Activated naive CD8-positive, alpha-beta T cell (primary cell): Measurements from ENCODE around the gene CLDN16.

Experiments
- H3K27ac Mint-ChIP-seq: one replicate; pipeline ENCODE4 v1.8.0; 2021; ENCODE audit warnings: mixed read lengths
- H3K27me3 Mint-ChIP-seq: one replicate; pipeline ENCODE4 v1.8.0; 2021; ENCODE audit warnings: mixed read lengths
- H3K36me3 Mint-ChIP-seq: one replicate; pipeline ENCODE4 v1.8.0; 2021; ENCODE audit warnings: mixed read lengths
- H3K4me1 Mint-ChIP-seq: one replicate; pipeline ENCODE4 v1.8.0; 2021; ENCODE audit warnings: low read depth, mixed read lengths
- H3K4me3 Mint-ChIP-seq: one replicate; pipeline ENCODE4 v1.8.0; 2021; ENCODE audit warnings: mild to moderate bottlenecking, mixed read lengths
- H3K9me3 Mint-ChIP-seq: one replicate; pipeline ENCODE4 v1.8.0; 2021; ENCODE audit warnings: low read depth, mixed read lengths

Gene CLDN16

DNA sequence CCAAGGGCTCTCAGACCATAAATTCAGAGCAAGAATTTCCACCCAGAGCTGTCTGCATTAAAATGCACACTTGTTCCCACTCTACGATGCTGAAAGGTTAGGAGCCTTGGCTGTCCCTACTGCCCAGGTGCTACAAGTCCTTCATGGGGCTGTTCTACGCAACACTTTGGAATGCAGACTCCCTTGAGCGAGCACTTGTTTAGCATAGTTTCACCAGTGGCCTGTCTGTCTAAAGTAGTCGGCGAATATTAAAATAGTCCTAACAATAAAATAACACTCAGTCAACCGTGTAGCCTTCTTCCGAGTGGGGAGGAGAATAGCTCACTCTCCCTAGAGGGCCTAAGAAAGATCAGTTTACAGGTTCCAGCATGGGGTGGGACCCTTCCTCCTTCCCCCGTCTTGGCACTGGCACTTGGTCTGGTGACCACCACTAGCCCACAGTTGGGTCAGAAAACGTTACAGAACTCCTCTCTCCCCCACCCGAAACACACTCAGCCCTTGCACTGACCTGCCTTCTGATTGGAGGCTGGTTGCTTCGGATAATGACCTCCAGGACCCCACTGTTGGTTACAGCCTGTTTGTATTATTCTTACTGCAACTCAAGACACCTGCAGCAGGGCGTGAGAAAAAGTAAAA is at the start of gene CLDN16:
Gene CLDN16 (plus strand): TSS at position 586 of the 636 bp plus-strand sequence. CDS start 167 bp downstream, outside the sequence.
- Mint-ChIP-seq H3K27me3 (peaks cover 2% of the 10 kb centered on the region), H3K4me1 (no peaks in the 10 kb centered on the region), H3K27ac (no peak within 1 kb of the TSS), H3K9me3 (no peaks in the 10 kb centered on the region), H3K4me3 (no peak within 1 kb of the TSS), H3K36me3 (no peaks in the 10 kb centered on the region)

DNA sequence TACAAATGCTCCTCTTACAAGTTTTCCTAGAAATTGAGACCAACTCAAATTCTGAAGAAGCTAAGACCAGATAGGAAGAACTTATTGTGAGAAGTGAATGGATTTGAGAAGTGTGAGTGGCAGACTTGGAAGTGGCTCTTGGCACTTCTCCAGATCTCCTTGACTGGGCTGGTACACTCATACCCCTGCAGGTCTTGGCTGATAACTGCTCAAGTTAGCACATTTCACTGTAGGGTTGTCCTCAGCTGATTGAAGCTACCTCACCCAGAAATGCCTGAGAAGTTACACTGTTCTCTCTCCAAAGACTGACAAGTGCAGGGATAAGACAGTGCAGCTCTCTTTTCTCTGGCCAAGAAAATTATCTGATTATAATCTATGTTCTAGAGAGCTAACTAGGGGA is 49.2 kb upstream of the CLDN16 start:
- Mint-ChIP-seq H3K4me3 (no peak overlapping the region), H3K27me3 (peaks cover 5% of the 10 kb centered on the region), H3K4me1 (no peaks in the 10 kb centered on the region), H3K9me3 (no peaks in the 10 kb centered on the region), H3K36me3 (no peaks in the 10 kb centered on the region), H3K27ac (no peak overlapping the region)

- H3K27ac Mint-ChIP-seq, result no peak overlapping the region
- no peaks in the 10 kb centered on the region for H3K9me3 Mint-ChIP-seq
- no peaks in the 10 kb centered on the region for H3K4me1 Mint-ChIP-seq
- no peaks in the 10 kb centered on the region for H3K36me3 Mint-ChIP-seq
- no peak overlapping the region for H3K4me3 Mint-ChIP-seq
- peaks cover 3% of the 10 kb centered on the region for H3K27me3 Mint-ChIP-seq
These were observed 48.8 kb upstream of the CLDN16 start for GRCh38 chr3:190339130-190339529.

DNA sequence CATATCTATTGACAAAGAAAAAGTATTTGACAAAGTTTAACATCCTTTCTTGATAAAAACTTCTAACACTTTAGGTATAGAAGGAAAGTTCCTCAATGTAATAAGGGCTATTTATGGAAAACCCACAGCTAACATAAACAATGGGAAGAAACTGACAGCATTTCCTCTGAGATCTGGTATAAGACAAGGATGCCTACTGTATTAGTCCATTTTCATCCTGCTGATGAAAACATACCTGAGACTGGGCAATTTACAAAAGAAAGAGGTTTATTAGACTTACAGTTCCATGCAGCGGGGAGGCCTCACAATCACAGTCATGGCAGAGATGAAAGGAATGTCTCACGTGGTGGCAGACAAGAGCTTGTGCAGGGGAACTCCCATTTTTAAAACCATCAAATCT is 47.9 kb upstream of the CLDN16 start:
- H3K9me3 Mint-ChIP-seq, result no peaks in the 10 kb centered on the region
- peaks cover 3% of the 10 kb centered on the region for H3K27me3 Mint-ChIP-seq
- no peaks in the 10 kb centered on the region for H3K36me3 Mint-ChIP-seq
- H3K4me1 Mint-ChIP-seq, result no peaks in the 10 kb centered on the region
- H3K4me3 Mint-ChIP-seq, result no peak overlapping the region
- no peak overlapping the region for H3K27ac Mint-ChIP-seq

- no peaks in the 10 kb centered on the region for H3K4me1 Mint-ChIP-seq
- H3K27ac Mint-ChIP-seq, result no peak overlapping the region
- H3K4me3 Mint-ChIP-seq, result no peak overlapping the region
- peaks cover 11% of the 10 kb centered on the region for H3K27me3 Mint-ChIP-seq
- no peaks in the 10 kb centered on the region for H3K9me3 Mint-ChIP-seq
- no peaks in the 10 kb centered on the region for H3K36me3 Mint-ChIP-seq
These were observed 42.7 kb upstream of the CLDN16 start for GRCh38 chr3:190345027-190345821.

DNA sequence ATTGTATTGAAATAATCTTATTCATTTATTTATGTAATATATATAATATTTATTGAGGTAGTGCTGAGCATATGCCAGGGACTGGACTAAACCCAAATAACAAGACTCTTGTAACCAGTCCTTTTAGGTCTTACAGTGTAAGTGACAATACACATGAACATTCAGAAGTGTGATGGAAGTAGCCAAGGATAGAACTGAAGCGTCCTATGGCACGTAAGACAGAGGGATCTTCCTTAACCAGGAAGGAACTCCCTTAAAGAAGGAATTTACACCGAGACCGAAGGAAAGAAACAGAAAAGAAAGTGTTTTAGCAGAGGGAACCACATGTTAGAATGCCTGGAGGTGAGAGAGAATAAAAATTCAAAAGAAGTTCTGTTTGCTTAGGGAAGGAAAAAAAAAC is 42.1 kb upstream of the CLDN16 start:
- Mint-ChIP-seq H3K36me3 (no peaks in the 10 kb centered on the region), H3K4me1 (no peaks in the 10 kb centered on the region), H3K27me3 (peaks cover 11% of the 10 kb centered on the region), H3K4me3 (no peak overlapping the region), H3K9me3 (no peaks in the 10 kb centered on the region), H3K27ac (no peak overlapping the region)

DNA sequence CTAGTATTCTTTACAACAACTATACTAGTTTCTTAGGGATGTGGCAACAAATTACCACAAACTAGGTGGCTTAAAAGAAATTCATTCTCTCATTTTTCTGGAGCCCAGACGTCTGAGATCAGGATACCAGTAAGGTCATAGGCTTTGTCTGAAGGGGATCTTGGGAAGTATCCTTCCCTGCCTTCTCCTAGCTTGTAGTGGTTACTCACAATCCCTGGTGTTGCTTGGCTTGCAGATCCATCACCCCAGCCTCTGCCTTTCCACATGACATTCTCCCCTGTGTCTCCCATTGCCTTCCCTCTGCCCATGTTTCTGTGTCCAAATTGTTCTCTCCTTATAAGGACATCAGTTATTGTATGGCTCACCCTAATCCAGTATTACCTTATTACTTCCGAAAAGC is 41.4 kb upstream of the CLDN16 start:
- H3K27ac Mint-ChIP-seq, result no peak overlapping the region
- no peaks in the 10 kb centered on the region for H3K36me3 Mint-ChIP-seq
- H3K9me3 Mint-ChIP-seq, result no peaks in the 10 kb centered on the region
- no peaks in the 10 kb centered on the region for H3K4me1 Mint-ChIP-seq
- H3K27me3 Mint-ChIP-seq, result peaks cover 11% of the 10 kb centered on the region
- no peak overlapping the region for H3K4me3 Mint-ChIP-seq

GRCh38 chr3:190352861-190353457 is 35.0 kb upstream of the CLDN16 start:
- H3K4me1 Mint-ChIP-seq, result no peaks in the 10 kb centered on the region
- no peaks in the 10 kb centered on the region for H3K9me3 Mint-ChIP-seq
- H3K27ac Mint-ChIP-seq, result no peak overlapping the region
- H3K27me3 Mint-ChIP-seq, result peaks cover 10% of the 10 kb centered on the region
- no peak overlapping the region for H3K4me3 Mint-ChIP-seq
- H3K36me3 Mint-ChIP-seq, result no peaks in the 10 kb centered on the region

DNA sequence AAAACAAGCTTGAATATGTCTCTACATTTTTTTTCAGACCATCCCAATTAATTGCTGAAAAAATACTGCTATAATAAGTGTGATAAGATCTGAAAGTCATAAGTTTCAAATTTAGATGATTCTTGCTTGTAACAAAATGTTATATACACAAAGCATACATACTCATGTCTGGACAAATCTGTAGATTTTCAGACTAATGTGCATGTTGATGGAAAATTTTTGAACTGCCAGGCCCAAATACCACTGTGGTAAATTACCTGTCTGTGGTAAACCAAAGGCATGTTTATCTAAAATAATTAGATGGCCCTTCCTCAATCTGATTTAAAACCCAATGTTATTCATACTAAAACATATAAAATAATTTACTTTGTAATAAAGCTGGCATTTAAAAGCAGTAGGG is 31.7 kb upstream of the CLDN16 start:
- H3K4me3 Mint-ChIP-seq, result no peak overlapping the region
- H3K36me3 Mint-ChIP-seq, result no peaks in the 10 kb centered on the region
- no peaks in the 10 kb centered on the region for H3K4me1 Mint-ChIP-seq

DNA sequence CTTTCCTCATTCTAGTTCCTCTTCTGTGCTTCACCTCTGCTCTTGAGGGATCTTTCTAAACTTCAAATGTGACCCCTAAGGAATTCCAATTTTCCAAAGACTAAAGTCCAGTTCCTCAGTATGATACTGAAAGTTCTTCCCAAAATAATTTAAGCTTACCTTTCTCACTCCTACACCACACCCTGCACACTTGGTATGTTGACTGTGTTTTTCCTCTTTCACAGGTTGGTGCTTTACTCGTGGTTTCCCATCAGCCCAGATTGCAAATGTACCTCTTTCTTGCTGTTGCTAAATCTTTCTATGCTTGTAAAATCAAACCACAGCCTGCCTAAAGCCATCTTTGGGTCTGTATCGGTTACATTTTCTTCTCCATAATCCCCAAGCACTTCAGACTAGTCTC is 30.5 kb upstream of the CLDN16 start:
- Mint-ChIP-seq H3K27me3 (peaks cover 10% of the 10 kb centered on the region), H3K4me1 (no peaks in the 10 kb centered on the region), H3K4me3 (no peak overlapping the region), H3K9me3 (no peaks in the 10 kb centered on the region), H3K36me3 (no peaks in the 10 kb centered on the region), H3K27ac (no peak overlapping the region)

More for the DNA sequence above, 31.7 kb upstream of the CLDN16 start:
- Mint-ChIP-seq H3K27ac (no peak overlapping the region), H3K27me3 (peaks cover 11% of the 10 kb centered on the region), H3K9me3 (no peaks in the 10 kb centered on the region)

DNA sequence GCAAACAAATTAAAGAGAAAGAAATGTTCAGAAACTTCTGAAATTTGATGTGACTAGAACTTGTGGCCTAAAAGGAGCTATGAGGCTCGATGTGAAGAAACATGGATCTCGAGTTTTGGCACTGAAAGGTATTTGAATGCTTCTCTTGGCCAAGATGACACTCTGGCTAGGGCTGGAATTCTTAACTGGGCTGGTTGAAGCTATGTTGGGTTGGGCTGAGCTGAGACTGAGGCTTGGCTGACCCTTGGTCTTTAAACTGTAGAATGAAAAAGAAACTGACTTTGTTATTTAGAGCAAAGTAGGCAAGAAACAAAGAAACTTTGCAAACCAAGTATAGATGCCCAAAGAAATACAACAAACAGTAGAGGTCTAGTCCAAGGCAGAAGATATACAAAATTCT is 28.1 kb upstream of the CLDN16 start:
- Mint-ChIP-seq H3K4me1 (no peaks in the 10 kb centered on the region), H3K9me3 (no peaks in the 10 kb centered on the region), H3K36me3 (no peaks in the 10 kb centered on the region), H3K27me3 (peaks cover 6% of the 10 kb centered on the region), H3K27ac (no peak overlapping the region), H3K4me3 (no peak overlapping the region)

- Mint-ChIP-seq H3K27me3 (peaks cover 6% of the 10 kb centered on the region), H3K9me3 (no peaks in the 10 kb centered on the region), H3K36me3 (no peaks in the 10 kb centered on the region), H3K27ac (no peak overlapping the region), H3K4me1 (no peaks in the 10 kb centered on the region), H3K4me3 (no peak overlapping the region)
These were observed 27.7 kb upstream of the CLDN16 start for GRCh38 chr3:190360228-190360627.

- no peak overlapping the region for H3K27ac Mint-ChIP-seq
- H3K4me1 Mint-ChIP-seq, result no peaks in the 10 kb centered on the region
- peaks cover 6% of the 10 kb centered on the region for H3K27me3 Mint-ChIP-seq
These were observed 26.2 kb upstream of the CLDN16 start for GRCh38 chr3:190361791-190362190.

GRCh38 chr3:190362258-190362657 is 25.7 kb upstream of the CLDN16 start:
- no peak overlapping the region for H3K27ac Mint-ChIP-seq
- H3K9me3 Mint-ChIP-seq, result no peaks in the 10 kb centered on the region
- no peaks in the 10 kb centered on the region for H3K4me1 Mint-ChIP-seq
- H3K4me3 Mint-ChIP-seq, result no peak overlapping the region
- H3K36me3 Mint-ChIP-seq, result no peaks in the 10 kb centered on the region
- H3K27me3 Mint-ChIP-seq, result peaks cover 6% of the 10 kb centered on the region

More at GRCh38 chr3:190361791-190362190, 26.2 kb upstream of the CLDN16 start:
- Mint-ChIP-seq H3K36me3 (no peaks in the 10 kb centered on the region), H3K9me3 (no peaks in the 10 kb centered on the region), H3K4me3 (no peak overlapping the region)

DNA sequence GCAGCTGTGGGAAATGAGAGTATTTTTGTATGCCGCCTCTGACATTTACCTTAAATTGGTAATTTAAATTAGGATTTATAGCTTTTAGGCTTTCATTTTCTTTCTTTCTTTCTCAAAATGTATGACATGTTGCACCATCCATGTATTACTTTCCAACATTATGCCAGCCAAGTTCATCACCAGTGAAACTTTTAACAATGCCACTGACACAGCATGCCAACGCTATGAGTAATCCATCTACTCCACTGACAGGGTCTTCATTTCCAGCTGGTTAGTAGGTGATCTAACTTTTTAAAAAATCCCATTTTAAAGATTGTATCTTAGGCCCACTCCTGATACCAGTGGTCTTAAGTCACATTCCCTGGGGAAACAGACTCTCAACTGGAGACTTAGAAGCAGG is 21.8 kb upstream of the CLDN16 start:
- no peaks in the 10 kb centered on the region for H3K9me3 Mint-ChIP-seq
- no peak overlapping the region for H3K27ac Mint-ChIP-seq
- no peak overlapping the region for H3K4me3 Mint-ChIP-seq

More for the DNA sequence above, 21.8 kb upstream of the CLDN16 start:
- no peaks in the 10 kb centered on the region for H3K4me1 Mint-ChIP-seq
- no peaks in the 10 kb centered on the region for H3K36me3 Mint-ChIP-seq
- no peaks in the 10 kb centered on the region for H3K27me3 Mint-ChIP-seq
